ENCODE results near the gene RAB22A. TPM values are rescaled to one million over a fixed set of nuclear protein-coding genes. Genes with fewer than 3 reads are reported as not detected.

The RAB22A gene
- total RNA-seq, 1 experiment from 2014 or later = 9.9 TPM

- Histone ChIP-seq H3K9me3 (ENCODE audit: control insufficient read depth in 1 of 2, insufficient read depth in 1 of 2, low read depth in 1 of 2, low read length in 2 of 2) (peaks cover 0 to 6% of the 10 kb centered on the region in 2 experiments; a peak in 1 of 4 replicates), H3K9ac (ENCODE audit: low read length) (no peak overlapping the region), H4K20me1 (ENCODE audit: insufficient read depth) (no peaks in the 10 kb centered on the region), H3K27me3 (ENCODE audit: insufficient read depth, low read length) (no peaks in the 10 kb centered on the region), H3K4me2 (ENCODE audit: low read length) (no peak overlapping the region), H3K79me2 (ENCODE audit: insufficient read depth, low read length) (no peaks in the 10 kb centered on the region), H3K9me2 (ENCODE audit: insufficient read depth) (no peaks in the 10 kb centered on the region), H3K36me3 (ENCODE audit: control insufficient read depth in 1 of 2, insufficient read depth in 2 of 2, low read length in 2 of 2) (no peaks in the 10 kb centered on the region), H3K27ac (ENCODE audit: low read depth, low read length) (no peak overlapping the region), H2AFZ (ENCODE audit: low read depth, low read length, poor library complexity, severe bottlenecking) (no peak overlapping the region), H3K4me3 (replicated peaks in 1 of 2; ENCODE audit: low read depth in 1 of 2, low read length in 2 of 2) (no peak overlapping the region), H3K4me1 (ENCODE audit: control insufficient read depth in 1 of 2, insufficient read depth in 2 of 2, low read length in 2 of 2) (peaks cover 0 to 5% of the 10 kb centered on the region in 2 experiments; a peak in 1 of 4 replicates)
- DNase-seq (ENCODE audit: low read depth, low spot score) (no peak), ATAC-seq (no peak)
- POLR2A ChIA-PET = no interaction called here
- intact Hi-C loops (cut with micrococcal nuclease) = no loop called here
- RAD21 ChIA-PET (ENCODE audit: low non-redundant PET in 1 of 2, low total read pairs in 2 of 2, uncharacterized antibody in 2 of 2, unreplicated experiment in 2 of 2) = no interaction called here
- CTCF ChIA-PET = no interaction called here
- TF ChIP-seq FOSL1 (IDR thresholded peaks at IDR 0.05; ENCODE audit: low read depth) (no peak), ZFX (IDR thresholded peaks at IDR 0.05) (no peak), CTCF (IDR thresholded peaks at IDR 0.05 in 2 of 3, conservative IDR thresholded peaks at IDR 0.05 in 1 of 3; ENCODE audit: borderline replicate concordance in 1 of 3, insufficient read depth in 1 of 3, low read depth in 2 of 3, low read length in 2 of 3) (no peak), JUND (IDR thresholded peaks at IDR 0.05) (no peak), SRF (IDR thresholded peaks at IDR 0.05; ENCODE audit: low read depth) (no peak), ATF3 (IDR thresholded peaks at IDR 0.05) (no peak), POLR2AphosphoS5 (IDR thresholded peaks at IDR 0.05; ENCODE audit: low read depth, low read length) (no peak), SIN3A (IDR thresholded peaks at IDR 0.05; ENCODE audit: low read depth) (no peak), CEBPB (IDR thresholded peaks at IDR 0.05; ENCODE audit: low read depth) (no peak), EZH2phosphoT487 (IDR thresholded peaks at IDR 0.05; ENCODE audit: borderline replicate concordance) (no peak), SP1 (IDR thresholded peaks at IDR 0.05; ENCODE audit: low read depth) (no peak), POLR2A (IDR thresholded peaks at IDR 0.05; ENCODE audit: borderline replicate concordance, extremely low read depth, insufficient read depth, insufficient read length) (no peak), CBX3 (IDR thresholded peaks at IDR 0.05; ENCODE audit: low read depth) (no peak), EGR1 (IDR thresholded peaks at IDR 0.05; ENCODE audit: low read depth) (no peak), ZBTB33 (IDR thresholded peaks at IDR 0.05; ENCODE audit: extremely low read depth, insufficient replicate concordance, low read length) (no peak), ELF1 (IDR thresholded peaks at IDR 0.05; ENCODE audit: borderline replicate concordance, low read depth) (no peak)
- no TSS peak for BruUV-seq (replicated peaks)
These were observed 35.1 kb upstream of the RAB22A start for GRCh38 chr20:58274384-58274783.

Data from HCT116 (cell line).